Measurements from ENCODE around the gene MYRF. TPM values are rescaled to one million over a fixed set of nuclear protein-coding genes. Genes with fewer than 3 reads are reported as not detected.

MYRF gene
- total and polyA plus RNA-seq, 2 of the 13 experiments (the other 11 are each of a cell fraction or from before 2014, with no cell fraction given) = 10.2 to 25.9 TPM

DNA sequence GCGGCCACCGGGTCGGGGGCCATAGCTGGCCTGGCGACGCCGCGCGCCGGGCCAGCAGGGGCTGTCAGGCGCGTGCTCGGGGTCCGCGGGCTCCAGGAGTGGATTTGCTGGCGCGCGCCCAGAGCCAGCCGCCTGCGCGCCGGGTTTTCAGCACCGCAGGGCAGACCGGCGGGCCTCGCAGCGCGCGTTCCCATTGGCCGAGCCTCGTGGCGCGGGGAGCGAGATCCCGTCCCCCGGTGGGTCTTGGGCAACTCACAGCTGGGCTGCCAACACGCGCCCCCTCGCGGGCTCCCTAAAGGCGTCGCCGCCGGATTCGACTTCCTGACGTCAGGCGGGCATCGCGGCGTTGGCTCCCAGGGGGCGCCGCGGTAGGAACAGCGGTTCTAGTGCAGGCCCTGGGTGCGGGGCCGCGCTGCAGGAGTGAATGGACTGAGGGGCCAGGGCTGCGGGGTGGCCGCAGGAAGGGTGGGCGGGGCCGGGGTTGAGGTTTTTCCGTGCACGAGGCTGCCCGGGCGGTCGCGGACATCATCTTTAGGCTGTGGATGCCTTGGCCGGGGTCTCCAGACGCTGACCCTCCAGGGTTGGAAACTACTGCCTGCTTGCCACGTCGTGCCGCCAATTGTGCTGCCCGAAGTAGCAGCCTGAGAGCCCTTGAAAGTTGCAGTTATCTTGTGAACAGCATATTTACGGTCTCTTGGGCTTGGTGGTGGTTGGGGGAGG lies 64.5 kb downstream of the MYRF start, which contains the start of gene FADS1 (continued):
- TF ChIP-seq, protein P1, sequence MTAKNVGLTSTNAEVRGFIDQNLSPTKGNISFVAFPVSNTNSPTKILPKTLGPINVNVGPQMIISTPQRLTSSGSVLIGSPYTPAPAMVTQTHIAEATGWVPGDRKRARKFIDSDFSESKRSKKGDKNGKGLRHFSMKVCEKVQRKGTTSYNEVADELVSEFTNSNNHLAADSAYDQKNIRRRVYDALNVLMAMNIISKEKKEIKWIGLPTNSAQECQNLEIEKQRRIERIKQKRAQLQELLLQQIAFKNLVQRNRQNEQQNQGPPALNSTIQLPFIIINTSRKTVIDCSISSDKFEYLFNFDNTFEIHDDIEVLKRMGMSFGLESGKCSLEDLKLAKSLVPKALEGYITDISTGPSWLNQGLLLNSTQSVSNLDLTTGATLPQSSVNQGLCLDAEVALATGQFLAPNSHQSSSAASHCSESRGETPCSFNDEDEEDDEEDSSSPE (CRISPR knock-in tag; IDR thresholded peaks at IDR 0.05) = peak; percentile 96
- TF ChIP-seq ZNF292 (CRISPR knock-in tag; IDR thresholded peaks at IDR 0.05; ENCODE audit: borderline replicate concordance, low read depth) = no peak
- peak; percentile 98 for TF ChIP-seq ZSCAN31 (CRISPR knock-in tag; IDR thresholded peaks at IDR 0.05; ENCODE audit: low read depth)
- TF ChIP-seq ZBTB38 (CRISPR knock-in tag; IDR thresholded peaks at IDR 0.05) = peak; percentile 78; the same call in 1 of the 2 replicates
- TF ChIP-seq, protein P2, sequence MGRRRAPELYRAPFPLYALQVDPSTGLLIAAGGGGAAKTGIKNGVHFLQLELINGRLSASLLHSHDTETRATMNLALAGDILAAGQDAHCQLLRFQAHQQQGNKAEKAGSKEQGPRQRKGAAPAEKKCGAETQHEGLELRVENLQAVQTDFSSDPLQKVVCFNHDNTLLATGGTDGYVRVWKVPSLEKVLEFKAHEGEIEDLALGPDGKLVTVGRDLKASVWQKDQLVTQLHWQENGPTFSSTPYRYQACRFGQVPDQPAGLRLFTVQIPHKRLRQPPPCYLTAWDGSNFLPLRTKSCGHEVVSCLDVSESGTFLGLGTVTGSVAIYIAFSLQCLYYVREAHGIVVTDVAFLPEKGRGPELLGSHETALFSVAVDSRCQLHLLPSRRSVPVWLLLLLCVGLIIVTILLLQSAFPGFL (CRISPR knock-in tag; IDR thresholded peaks at IDR 0.05) = no peak
- peak; percentile 55; the same call in 1 of the 2 replicates for TF ChIP-seq ZNF331 (CRISPR knock-in tag; IDR thresholded peaks at IDR 0.05)
- peak; percentile 97; the same call in 1 of the 2 replicates for TF ChIP-seq ARNT2 (CRISPR knock-in tag; IDR thresholded peaks at IDR 0.05; ENCODE audit: low read depth)
- TF ChIP-seq SIN3A (IDR thresholded peaks at IDR 0.05; ENCODE audit: borderline replicate concordance, low read depth, low read length) = peak; percentile 35; the same call in 1 of the 2 replicates
- TF ChIP-seq, protein P3, sequence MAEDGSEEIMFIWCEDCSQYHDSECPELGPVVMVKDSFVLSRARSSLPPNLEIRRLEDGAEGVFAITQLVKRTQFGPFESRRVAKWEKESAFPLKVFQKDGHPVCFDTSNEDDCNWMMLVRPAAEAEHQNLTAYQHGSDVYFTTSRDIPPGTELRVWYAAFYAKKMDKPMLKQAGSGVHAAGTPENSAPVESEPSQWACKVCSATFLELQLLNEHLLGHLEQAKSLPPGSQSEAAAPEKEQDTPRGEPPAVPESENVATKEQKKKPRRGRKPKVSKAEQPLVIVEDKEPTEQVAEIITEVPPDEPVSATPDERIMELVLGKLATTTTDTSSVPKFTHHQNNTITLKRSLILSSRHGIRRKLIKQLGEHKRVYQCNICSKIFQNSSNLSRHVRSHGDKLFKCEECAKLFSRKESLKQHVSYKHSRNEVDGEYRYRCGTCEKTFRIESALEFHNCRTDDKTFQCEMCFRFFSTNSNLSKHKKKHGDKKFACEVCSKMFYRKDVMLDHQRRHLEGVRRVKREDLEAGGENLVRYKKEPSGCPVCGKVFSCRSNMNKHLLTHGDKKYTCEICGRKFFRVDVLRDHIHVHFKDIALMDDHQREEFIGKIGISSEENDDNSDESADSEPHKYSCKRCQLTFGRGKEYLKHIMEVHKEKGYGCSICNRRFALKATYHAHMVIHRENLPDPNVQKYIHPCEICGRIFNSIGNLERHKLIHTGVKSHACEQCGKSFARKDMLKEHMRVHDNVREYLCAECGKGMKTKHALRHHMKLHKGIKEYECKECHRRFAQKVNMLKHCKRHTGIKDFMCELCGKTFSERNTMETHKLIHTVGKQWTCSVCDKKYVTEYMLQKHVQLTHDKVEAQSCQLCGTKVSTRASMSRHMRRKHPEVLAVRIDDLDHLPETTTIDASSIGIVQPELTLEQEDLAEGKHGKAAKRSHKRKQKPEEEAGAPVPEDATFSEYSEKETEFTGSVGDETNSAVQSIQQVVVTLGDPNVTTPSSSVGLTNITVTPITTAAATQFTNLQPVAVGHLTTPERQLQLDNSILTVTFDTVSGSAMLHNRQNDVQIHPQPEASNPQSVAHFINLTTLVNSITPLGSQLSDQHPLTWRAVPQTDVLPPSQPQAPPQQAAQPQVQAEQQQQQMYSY (CRISPR knock-in tag; IDR thresholded peaks at IDR 0.05) = peak; percentile 97
- peak; percentile 76; the same call in 1 of the 2 replicates for TF ChIP-seq REL (CRISPR knock-in tag; conservative IDR thresholded peaks at IDR 0.05)
- TF ChIP-seq ZEB1 (IDR thresholded peaks at IDR 0.05; ENCODE audit: insufficient replicate concordance, low read depth) = no peak
- TF ChIP-seq, protein P4, sequence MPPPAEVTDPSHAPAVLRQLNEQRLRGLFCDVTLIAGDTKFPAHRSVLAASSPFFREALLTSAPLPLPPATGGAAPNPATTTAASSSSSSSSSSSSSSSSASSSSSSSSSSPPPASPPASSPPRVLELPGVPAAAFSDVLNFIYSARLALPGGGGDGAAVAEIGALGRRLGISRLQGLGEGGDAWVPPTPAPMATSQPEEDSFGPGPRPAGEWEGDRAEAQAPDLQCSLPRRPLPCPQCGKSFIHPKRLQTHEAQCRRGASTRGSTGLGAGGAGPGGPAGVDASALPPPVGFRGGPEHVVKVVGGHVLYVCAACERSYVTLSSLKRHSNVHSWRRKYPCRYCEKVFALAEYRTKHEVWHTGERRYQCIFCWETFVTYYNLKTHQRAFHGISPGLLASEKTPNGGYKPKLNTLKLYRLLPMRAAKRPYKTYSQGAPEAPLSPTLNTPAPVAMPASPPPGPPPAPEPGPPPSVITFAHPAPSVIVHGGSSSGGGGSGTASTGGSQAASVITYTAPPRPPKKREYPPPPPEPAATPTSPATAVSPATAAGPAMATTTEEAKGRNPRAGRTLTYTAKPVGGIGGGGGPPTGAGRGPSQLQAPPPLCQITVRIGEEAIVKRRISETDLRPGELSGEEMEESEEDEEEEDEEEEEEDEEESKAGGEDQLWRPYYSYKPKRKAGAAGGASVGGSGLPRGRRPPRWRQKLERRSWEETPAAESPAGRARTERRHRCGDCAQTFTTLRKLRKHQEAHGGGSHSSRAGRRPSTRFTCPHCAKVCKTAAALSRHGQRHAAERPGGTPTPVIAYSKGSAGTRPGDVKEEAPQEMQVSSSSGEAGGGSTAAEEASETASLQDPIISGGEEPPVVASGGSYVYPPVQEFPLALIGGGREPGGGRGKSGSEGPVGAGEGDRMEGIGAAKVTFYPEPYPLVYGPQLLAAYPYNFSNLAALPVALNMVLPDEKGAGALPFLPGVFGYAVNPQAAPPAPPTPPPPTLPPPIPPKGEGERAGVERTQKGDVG (CRISPR knock-in tag; IDR thresholded peaks at IDR 0.05; ENCODE audit: borderline replicate concordance) = peak; percentile 76
- TF ChIP-seq, protein P5, sequence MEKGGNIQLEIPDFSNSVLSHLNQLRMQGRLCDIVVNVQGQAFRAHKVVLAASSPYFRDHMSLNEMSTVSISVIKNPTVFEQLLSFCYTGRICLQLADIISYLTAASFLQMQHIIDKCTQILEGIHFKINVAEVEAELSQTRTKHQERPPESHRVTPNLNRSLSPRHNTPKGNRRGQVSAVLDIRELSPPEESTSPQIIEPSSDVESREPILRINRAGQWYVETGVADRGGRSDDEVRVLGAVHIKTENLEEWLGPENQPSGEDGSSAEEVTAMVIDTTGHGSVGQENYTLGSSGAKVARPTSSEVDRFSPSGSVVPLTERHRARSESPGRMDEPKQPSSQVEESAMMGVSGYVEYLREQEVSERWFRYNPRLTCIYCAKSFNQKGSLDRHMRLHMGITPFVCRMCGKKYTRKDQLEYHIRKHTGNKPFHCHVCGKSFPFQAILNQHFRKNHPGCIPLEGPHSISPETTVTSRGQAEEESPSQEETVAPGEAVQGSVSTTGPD (CRISPR knock-in tag; IDR thresholded peaks at IDR 0.05) = no peak
- TF ChIP-seq ZSCAN20 (CRISPR knock-in tag; IDR thresholded peaks at IDR 0.05; ENCODE audit: borderline replicate concordance) = peak; percentile 77; the same call in 1 of the 2 replicates
- TF ChIP-seq ZBTB3 (CRISPR knock-in tag; IDR thresholded peaks at IDR 0.05; ENCODE audit: borderline replicate concordance, low read depth) = no peak
- no peak for TF ChIP-seq ZNF841 (CRISPR knock-in tag; IDR thresholded peaks at IDR 0.05; ENCODE audit: borderline replicate concordance)
- TF ChIP-seq TBL1XR1 (IDR thresholded peaks at IDR 0.05; ENCODE audit: borderline replicate concordance, low read length, partially characterized antibody) = peak; percentile 15

Measured in HepG2 (cell line).